B cell (primary cell): Measurements from ENCODE around the gene GPC5. TPM values are rescaled to one million over a fixed set of nuclear protein-coding genes. Genes with fewer than 3 reads are reported as not detected.
"Not testable (repeated sequence)": the region's sequence is repeated elsewhere in the genome, so short reads cannot be mapped to it uniquely, and the experiment has no call there.

Experiments used
- ATAC-seq: fragments of 200-7000 bp; cut with Tn5 transposase; one replicate; pipeline ENCODE4 v1.10.0; 2021; ENCODE audit warnings: low read depth, mild to moderate bottlenecking, moderate number of reproducible peaks, moderate library complexity
- CTCF ChIA-PET: fragments of 350-600 bp; sonication (Branson Sonifier 250); formaldehyde crosslinking; loops from one replicate; lab custom pipeline; 2021; ENCODE audit warnings: antibody characterized with exemption, inconsistent platforms; lab: Charles Lee
- POLR2A ChIA-PET: fragments of 350-600 bp; sonication (Branson Sonifier 250); formaldehyde crosslinking; loops from one replicate; lab custom pipeline; 2021; ENCODE audit warnings: antibody characterized with exemption; lab: Charles Lee
- DNase-seq: peaks from one replicate; pipeline ENCODE4 v3.0.0; 2013
- H2AFZ ChIP-seq: 2 replicates; pipeline ENCODE4 v1.6.1; 2012; ENCODE audit warnings: mild to moderate bottlenecking, low read depth, low read length; ENCODE audit not compliant: insufficient read depth, poor library complexity, severe bottlenecking
- H3K27ac ChIP-seq, 2 donors: 1 replicate in 1 of 2; 2 replicates in 1 of 2; pipeline ENCODE4 v1.5.1; 2012 to 2013; ENCODE audit warnings: low read length in 2 of 2, mild to moderate bottlenecking in 2 of 2, moderate library complexity in 1 of 2
- H3K27me3 ChIP-seq, 4 experiments: fragments of 200-600 bp in 1 of 4; sonication (generic) in 1 of 4; replicated peaks in 1 of 4; 1 replicate in 2 of 4; 2 replicates in 2 of 4; pipeline versions ENCODE4 v1.6.1 to v1.7.0; 2013 to 2016; ENCODE audit warnings: low read length in 3 of 4, mild to moderate bottlenecking in 2 of 4, mixed read lengths in 1 of 4, moderate library complexity in 1 of 4; ENCODE audit not compliant: insufficient read depth in 4 of 4, control insufficient read depth in 3 of 4; ENCODE audit errors: control extremely low read depth in 1 of 4
- H3K36me3 ChIP-seq, 2 experiments: replicated peaks in 1 of 2; 1 replicate in 1 of 2; 2 replicates in 1 of 2; pipeline versions ENCODE4 v1.6.1 to v1.7.1; 2013; ENCODE audit warnings: low read length in 1 of 2; ENCODE audit not compliant: insufficient read depth in 2 of 2, control insufficient read depth in 1 of 2; ENCODE audit errors: control extremely low read depth in 1 of 2, extremely low read depth in 1 of 2
- H3K4me1 ChIP-seq, 2 donors: fragments of 200-600 bp in 1 of 2; sonication (generic) in 1 of 2; 1 replicate in 1 of 2; 2 replicates in 1 of 2; pipeline versions ENCODE4 v1.5.1 to v1.6.1; 2013 to 2017; ENCODE audit warnings: low read length in 2 of 2; ENCODE audit not compliant: control insufficient read depth in 2 of 2, insufficient read depth in 2 of 2
- H3K4me2 ChIP-seq: replicated peaks from 2 replicates; pipeline ENCODE3; 2012; ENCODE audit warnings: mild to moderate bottlenecking, low read depth, low read length; ENCODE audit not compliant: poor library complexity, severe bottlenecking
- H3K4me3 ChIP-seq, 5 experiments: fragments of 200-600 bp in 1 of 5; sonication (generic) in 1 of 5; 1 replicate in 3 of 5; 2 replicates in 2 of 5; pipeline versions ENCODE4 v1.5.1 to v1.7.0; 2011 to 2016; ENCODE audit warnings: low read length in 4 of 5, mild to moderate bottlenecking in 4 of 5, low read depth in 2 of 5, control low read depth in 1 of 5, moderate library complexity in 1 of 5; ENCODE audit not compliant: insufficient read depth in 1 of 5; ENCODE audit errors: control extremely low read depth in 1 of 5, extremely low read depth in 1 of 5
- H3K79me2 ChIP-seq: fragments of 200-600 bp; sonication (generic); one replicate; pipeline ENCODE4 v1.6.0; 2016; ENCODE audit warnings: low read length; ENCODE audit not compliant: control insufficient read depth, insufficient read depth
- H3K9ac ChIP-seq: fragments of 200-600 bp; sonication (generic); 2 replicates; pipeline ENCODE4 v1.6.1; 2017; ENCODE audit warnings: mild to moderate bottlenecking, low read length, moderate library complexity
- H3K9me3 ChIP-seq, 3 donors: one replicate each; pipeline versions ENCODE4 v1.6.1 to v1.7.1; 2013; ENCODE audit warnings: low read length in 2 of 3; ENCODE audit not compliant: control insufficient read depth in 2 of 3, insufficient read depth in 1 of 3; ENCODE audit errors: control extremely low read depth in 1 of 3
- H4K20me1 ChIP-seq: 2 replicates; pipeline ENCODE4 v1.6.0; 2012; ENCODE audit warnings: mild to moderate bottlenecking, low read length; ENCODE audit not compliant: insufficient read depth, control insufficient read depth, poor library complexity, severe bottlenecking
- H3K27ac Mint-ChIP-seq: one replicate; pipeline ENCODE4 v1.8.0; 2021; ENCODE audit warnings: mixed read lengths
- H3K27me3 Mint-ChIP-seq: one replicate; pipeline ENCODE4 v1.8.0; 2021; ENCODE audit warnings: mixed read lengths
- H3K4me1 Mint-ChIP-seq: one replicate; pipeline ENCODE4 v1.8.0; 2021; ENCODE audit warnings: mixed read lengths
- H3K4me3 Mint-ChIP-seq: one replicate; pipeline ENCODE4 v1.8.0; 2021; ENCODE audit warnings: mixed read lengths
- H3K9me3 Mint-ChIP-seq: one replicate; pipeline ENCODE4 v1.8.0; 2022; ENCODE audit warnings: mixed read lengths; ENCODE audit not compliant: insufficient read depth
- CTCF ChIP-seq: fragments of 200-600 bp; IDR thresholded peaks from one replicate; pipeline ENCODE4 v1.8.0; 2022; ENCODE audit warnings: antibody characterized with exemption, mild to moderate bottlenecking
- EZH2 ChIP-seq: IDR thresholded peaks from 2 replicates; pipeline ENCODE4 v1.6.1; 2012; ENCODE audit warnings: borderline replicate concordance, low read depth, mild to moderate bottlenecking, moderate library complexity, low read length; ENCODE audit not compliant: insufficient read depth, poor library complexity, severe bottlenecking
- WGBS: methylation state at CpG from one replicate; pipeline ENCODE4 v1.1.5; 2013; ENCODE audit warnings: missing lambda C conversion rate; ENCODE audit not compliant: insufficient coverage; 5-methylcytosine and 5-hydroxymethylcytosine counted together
- intact Hi-C: fragments of 100-400 bp; cut with micrococcal nuclease; formaldehyde crosslinking; loops from one replicate; pipeline ENCODE4 v1.10.0; 2022
- polyA plus RNA-seq: library from polyadenylated mRNA; depleted of rRNA; stranded (reverse); fragments of >200 nt; gene quantifications from 2 replicates; pipeline ENCODE4 v1.2.3, GENCODE V29; 2012
- total RNA-seq, 2 donors: library from RNA; stranded (reverse); fragments of 120-200 nt in 1 of 2; gene quantifications; 1 replicate in 1 of 2; 2 replicates in 1 of 2; pipeline versions ENCODE4 v1.2.3 to v1.2.4, GENCODE V29; 2013 to 2022

GPC5 gene
- total and polyA plus RNA-seq, 2 donors (not counting 1 experiment from before 2014, with no cell fraction given): 0.15 to 0.30 TPM

GRCh38 chr13:92473765-92474475, 1075.5 kb downstream of the GPC5 start:
- no peaks in the 10 kb centered on the region for H3K4me1 Mint-ChIP-seq
- ChIA-PET CTCF (no interaction called here), POLR2A (no interaction called here)
- Histone ChIP-seq H2AFZ (no peak overlapping the region), H3K36me3 (no peaks in the 10 kb centered on the region), H3K79me2 (no peaks in the 10 kb centered on the region), H3K9me3 (no peaks in the 10 kb centered on the region), H3K27ac (no peak overlapping the region), H3K27me3 (no peaks in the 10 kb centered on the region), H3K4me3 (no peak overlapping the region), H4K20me1 (no peaks in the 10 kb centered on the region), H3K9ac (no peak overlapping the region), H3K4me1 (no peaks in the 10 kb centered on the region), H3K4me2 (no peak overlapping the region)
- TF ChIP-seq CTCF: no peak
- no peak for TF ChIP-seq EZH2
- DNase-seq (no peak), ATAC-seq (no peak)
- peaks cover under 1% of the 10 kb centered on the region for H3K9me3 Mint-ChIP-seq
- H3K27ac Mint-ChIP-seq: no peak overlapping the region
- intact Hi-C loops: no loop called here
- no peaks in the 10 kb centered on the region for H3K27me3 Mint-ChIP-seq
- no peak overlapping the region for H3K4me3 Mint-ChIP-seq
- WGBS: no CpG with 5 or more reads among the region's 3 CpGs

- Mint-ChIP-seq H3K27ac (no peak overlapping the region), H3K4me1 (no peaks in the 10 kb centered on the region), H3K4me3 (no peak overlapping the region), H3K27me3 (no peaks in the 10 kb centered on the region), H3K9me3 (peaks cover 10% of the 10 kb centered on the region)
- TF ChIP-seq CTCF (no peak), EZH2 (no peak)
- H3K4me3 ChIP-seq: no peak overlapping the region
- intact Hi-C loops: no loop called here
- H3K27ac ChIP-seq: no peak overlapping the region
- no peak overlapping the region for H3K9ac ChIP-seq
- no peak overlapping the region for H3K4me2 ChIP-seq
- H3K9me3 ChIP-seq: peaks cover 0 to 9% (median 0%) of the 10 kb centered on the region in 3 donors
- ATAC-seq (no peak), DNase-seq (no peak)
- H3K79me2 ChIP-seq: no peaks in the 10 kb centered on the region
- no peaks in the 10 kb centered on the region for H3K4me1 ChIP-seq
- WGBS: no CpG with 5 or more reads among the region's 3 CpGs
- H3K27me3 ChIP-seq: no peaks in the 10 kb centered on the region
- CTCF ChIA-PET: no interaction called here
- no peak overlapping the region for H2AFZ ChIP-seq
- POLR2A ChIA-PET: no interaction called here
- H3K36me3 ChIP-seq: no peaks in the 10 kb centered on the region
- H4K20me1 ChIP-seq: no peaks in the 10 kb centered on the region
These were observed 1082.0 kb downstream of the GPC5 start for GRCh38 chr13:92480387-92480786.

- H3K27ac Mint-ChIP-seq, intact Hi-C loops, H2AFZ ChIP-seq, POLR2A ChIA-PET, H4K20me1 ChIP-seq, H3K9ac ChIP-seq, H3K79me2 ChIP-seq, H3K27ac ChIP-seq, H3K4me2 ChIP-seq, DNase-seq, CTCF ChIA-PET, H3K4me3 ChIP-seq, H3K27me3 ChIP-seq, H3K36me3 ChIP-seq, ATAC-seq, H3K4me1 ChIP-seq, H3K27me3 Mint-ChIP-seq, H3K9me3 Mint-ChIP-seq, H3K4me1 Mint-ChIP-seq, H3K4me3 Mint-ChIP-seq: not testable (repeated sequence)
- H3K9me3 ChIP-seq: peaks cover 0 to 12% (median 0%) of the 10 kb centered on the region in 3 donors
- WGBS: 75% methylated on average over 1 of the region's 3 CpGs
These were observed 1084.4 kb downstream of the GPC5 start for GRCh38 chr13:92482790-92483189.
